ENCODE results near the gene NXPH2. TPM values are rescaled to one million over a fixed set of nuclear protein-coding genes. Genes with fewer than 3 reads are reported as not detected.

The NXPH2 gene
- total RNA-seq, 1 experiment from 2014 or later: 1.8 TPM

DNA sequence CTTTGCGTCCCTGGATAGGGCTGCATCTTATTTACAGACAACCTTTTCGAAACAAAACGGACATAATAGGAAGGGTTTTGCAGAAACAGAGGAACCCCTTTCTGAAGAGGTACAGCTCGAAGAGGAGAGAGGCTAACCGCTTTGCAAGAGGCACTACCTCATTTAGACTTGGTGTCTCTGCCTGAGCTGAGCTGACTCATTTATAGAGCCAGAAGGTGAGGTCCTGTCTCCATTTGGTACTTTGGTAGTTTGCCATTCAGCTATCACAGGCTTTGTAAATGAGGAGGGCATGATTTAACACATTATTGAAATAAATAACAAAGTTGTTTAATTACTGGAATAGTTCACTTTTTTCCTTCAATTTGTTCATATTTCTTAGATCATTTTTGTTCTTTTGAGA, 2.2 kb upstream of the NXPH2 start:
- WGBS (ENCODE audit: extremely low coverage, insufficient read length, low lambda C conversion rate): no CpG with 5 or more reads among the region's 5 CpGs

More for the DNA sequence above, 2.2 kb upstream of the NXPH2 start:
- Mint-ChIP-seq H3K4me1 (peaks cover 33 to 36% of the 10 kb centered on the region in 2 experiments), H3K27me3 (ENCODE audit: low read depth) (peaks cover 80% of the 10 kb centered on the region), H3K27ac (no peak overlapping the region), H3K4me3 (no peak overlapping the region), H3K9me3 (no peaks in the 10 kb centered on the region; a peak in 1 of 5 replicates), H3K36me3 (ENCODE audit: insufficient read depth in 1 of 3, low read depth in 3 of 3) (no peaks in the 10 kb centered on the region; a peak in 2 of 7 replicates)
- no peaks in the 10 kb centered on the region for H3K79me1 ChIP-seq (ENCODE audit: insufficient read depth, low read depth, low read length, poor library complexity, severe bottlenecking)
- no peak overlapping the region for H2BK12ac ChIP-seq (ENCODE audit: insufficient read length, low read depth, low read length)
- H3K56ac ChIP-seq (ENCODE audit: insufficient read length, low read depth, low read length): no peak overlapping the region
- H3K27ac ChIP-seq (ENCODE audit: insufficient read length, low read depth, low read length): no peak overlapping the region
- H2BK15ac ChIP-seq (ENCODE audit: low read depth, low read length): no peak overlapping the region
- no peak overlapping the region for H3T11ph ChIP-seq (ENCODE audit: low read length)
- no peak overlapping the region for H3K23ac ChIP-seq (ENCODE audit: insufficient read length, low read depth, low read length)
- no peak for DNase-seq
- H2BK20ac ChIP-seq (ENCODE audit: low read depth, low read length, poor library complexity, severe bottlenecking): no peak overlapping the region
- H3K27me3 ChIP-seq (ENCODE audit: insufficient read depth, low read length): peaks cover 17% of the 10 kb centered on the region; the same call in 1 of the 2 replicates
- no peak overlapping the region for H3K14ac ChIP-seq (ENCODE audit: insufficient read depth, low read length)
- no peak overlapping the region for H3K4me2 ChIP-seq (ENCODE audit: insufficient read depth, insufficient read length, low read length)
- no peak overlapping the region for H3K9ac ChIP-seq (ENCODE audit: extremely low read depth, insufficient read length, low read length)
- TF ChIP-seq, protein P1, sequence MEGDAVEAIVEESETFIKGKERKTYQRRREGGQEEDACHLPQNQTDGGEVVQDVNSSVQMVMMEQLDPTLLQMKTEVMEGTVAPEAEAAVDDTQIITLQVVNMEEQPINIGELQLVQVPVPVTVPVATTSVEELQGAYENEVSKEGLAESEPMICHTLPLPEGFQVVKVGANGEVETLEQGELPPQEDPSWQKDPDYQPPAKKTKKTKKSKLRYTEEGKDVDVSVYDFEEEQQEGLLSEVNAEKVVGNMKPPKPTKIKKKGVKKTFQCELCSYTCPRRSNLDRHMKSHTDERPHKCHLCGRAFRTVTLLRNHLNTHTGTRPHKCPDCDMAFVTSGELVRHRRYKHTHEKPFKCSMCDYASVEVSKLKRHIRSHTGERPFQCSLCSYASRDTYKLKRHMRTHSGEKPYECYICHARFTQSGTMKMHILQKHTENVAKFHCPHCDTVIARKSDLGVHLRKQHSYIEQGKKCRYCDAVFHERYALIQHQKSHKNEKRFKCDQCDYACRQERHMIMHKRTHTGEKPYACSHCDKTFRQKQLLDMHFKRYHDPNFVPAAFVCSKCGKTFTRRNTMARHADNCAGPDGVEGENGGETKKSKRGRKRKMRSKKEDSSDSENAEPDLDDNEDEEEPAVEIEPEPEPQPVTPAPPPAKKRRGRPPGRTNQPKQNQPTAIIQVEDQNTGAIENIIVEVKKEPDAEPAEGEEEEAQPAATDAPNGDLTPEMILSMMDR (conservative IDR thresholded peaks at IDR 0.05): no peak
- H2BK5ac ChIP-seq (ENCODE audit: insufficient read length, low read length): no peak overlapping the region
- no peaks in the 10 kb centered on the region for H3K9me3 ChIP-seq (ENCODE audit: control insufficient read depth, low read depth, low read length)
- no peaks in the 10 kb centered on the region for H4K20me1 ChIP-seq (ENCODE audit: control insufficient read depth, insufficient read depth, insufficient read length)
- H3K23me2 ChIP-seq (ENCODE audit: insufficient read length, low read depth, low read length, poor library complexity, severe bottlenecking): peaks cover 25% of the 10 kb centered on the region
- no peak overlapping the region for H3K4ac ChIP-seq (ENCODE audit: low read depth, low read length)
- H4K5ac ChIP-seq (ENCODE audit: insufficient read length, low read depth, low read length): no peak overlapping the region
- H4K8ac ChIP-seq (replicated peaks; ENCODE audit: insufficient read length, low read depth, low read length): no peak overlapping the region
- H2BK120ac ChIP-seq (ENCODE audit: low read depth, low read length, poor library complexity, severe bottlenecking): no peak overlapping the region
- H3K79me2 ChIP-seq (ENCODE audit: insufficient read depth, low read length): no peaks in the 10 kb centered on the region
- no peak overlapping the region for H2AK5ac ChIP-seq (ENCODE audit: insufficient read length, low read length)
- H4K91ac ChIP-seq (ENCODE audit: insufficient read length, low read depth, low read length): no peak overlapping the region
- no peak overlapping the region for H2AFZ ChIP-seq (ENCODE audit: low read length)
- H3K18ac ChIP-seq (ENCODE audit: insufficient read length, low read depth, low read length): no peak overlapping the region
- peaks cover 2% of the 10 kb centered on the region; the same call in 1 of the 2 replicates for H3K4me1 ChIP-seq (ENCODE audit: insufficient read depth, low read length)
